Gastrocnemius medialis (tissue), 4 donors: ENCODE data around the gene FOXP2. TPM values are rescaled to one million over a fixed set of nuclear protein-coding genes. Genes with fewer than 3 reads are reported as not detected.
"Not testable (repeated sequence)": the region's sequence is repeated elsewhere in the genome, so short reads cannot be mapped to it uniquely, and the experiment has no call there.

Experiments used
- ATAC-seq, 2 donors: fragments of 150-250 bp; one replicate each; pipeline ENCODE4 v1.9.1; 2016
- DNase-seq, 2 donors: peaks; one replicate each; pipeline ENCODE4 v3.0.0-alpha.2; 2019
- H3K27ac ChIP-seq, 4 donors: fragments of 200-600 bp; sonication (generic); 1 replicate in 1 of 4; 2 replicates in 3 of 4; pipeline ENCODE4 v1.5.1; 2016 to 2018; ENCODE audit warnings: mild to moderate bottlenecking in 2 of 4, moderate library complexity in 1 of 4
- H3K27me3 ChIP-seq, 3 donors: fragments of 200-600 bp; sonication (generic) in 2 of 3; 1 replicate in 1 of 3; 2 replicates in 2 of 3; pipeline versions ENCODE4 v1.5.1 to v1.6.0; 2016 to 2019; ENCODE audit warnings: mild to moderate bottlenecking in 1 of 3, moderate library complexity in 1 of 3
- H3K36me3 ChIP-seq, 2 donors: fragments of 200-600 bp; sonication (generic) in 1 of 2; one replicate each; pipeline ENCODE4 v1.5.1; 2017 to 2018
- H3K4me1 ChIP-seq, 2 donors: fragments of 200-600 bp; sonication (generic) in 1 of 2; one replicate each; pipeline ENCODE4 v1.5.1; 2016 to 2017; ENCODE audit warnings: mild to moderate bottlenecking in 2 of 2
- H3K4me3 ChIP-seq, 4 donors: fragments of 200-600 bp; sonication (generic) in 3 of 4; 1 replicate in 1 of 4; 2 replicates in 3 of 4; pipeline ENCODE4 v1.5.1; 2016 to 2019; ENCODE audit warnings: mild to moderate bottlenecking in 2 of 4
- H3K9me3 ChIP-seq, 3 donors: fragments of 200-600 bp; sonication (generic) in 2 of 3; 1 replicate in 1 of 3; 2 replicates in 2 of 3; pipeline ENCODE4 v1.5.1; 2016 to 2019
- POLR2A ChIP-seq, 2 donors: fragments of 450-650 bp; IDR thresholded peaks; one replicate each; pipeline ENCODE4 v1.6.1; 2017; ENCODE audit warnings: antibody characterized with exemption in 2 of 2, mild to moderate bottlenecking in 2 of 2, moderate library complexity in 2 of 2
- in situ Hi-C, 4 donors: fragments of 200-750 bp; cut with MboI; loops; one replicate each; pipeline versions ENCODE4 v1.15.0 to v1.8.0; 2017; ENCODE audit warnings: low sequenced_read_pairs in 4 of 4
- intact Hi-C: fragments of 100-400 bp; cut with DNase I; formaldehyde crosslinking; loops from one replicate; pipeline ENCODE4 v1.15.1; 2023; ENCODE audit warnings: low total_unique reads
- total RNA-seq, 4 donors: library from RNA; depleted of rRNA; stranded (reverse); fragments of >200 nt; gene quantifications; one replicate each; pipeline versions ENCODE4 v1.1.0 to v1.2.3, GENCODE V29; 2016
- TF ChIP-seq, protein P1 (sequence below), 5 experiments: fragments of 450-650 bp in 3 of 5; fragments of 200-600 bp in 2 of 5; sonication (generic) in 2 of 5; IDR thresholded peaks in 4 of 5; conservative IDR thresholded peaks in 1 of 5; 1 replicate in 4 of 5; 2 replicates in 1 of 5; pipeline ENCODE4 v1.5.1; 2016 to 2019; ENCODE audit warnings: antibody characterized with exemption in 5 of 5, mild to moderate bottlenecking in 3 of 5, moderate library complexity in 3 of 5

The FOXP2 gene
- total RNA-seq, 4 donors from 2014 or later = 4.9 to 16.9 (median 7.5) TPM

DNA sequence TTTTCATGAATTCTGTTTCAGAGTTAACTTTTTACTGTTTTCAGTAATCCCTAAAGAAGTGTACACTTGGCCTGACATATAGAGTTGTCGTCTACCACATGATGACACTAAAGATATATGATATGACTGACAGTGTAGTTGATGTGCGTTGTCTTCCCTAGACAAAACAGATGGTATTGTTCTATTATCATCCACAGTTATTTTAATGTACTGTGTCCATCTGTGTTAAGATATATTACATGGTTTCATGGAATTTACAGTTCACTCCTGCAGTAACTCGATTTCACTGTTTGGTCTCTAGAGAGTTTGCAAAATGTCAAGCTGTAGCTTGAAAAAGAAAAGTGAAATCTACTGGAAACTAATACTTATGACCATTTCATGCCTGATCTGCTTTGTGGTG, 18.1 kb downstream of the FOXP2 start:
- intact Hi-C loops (no loop called here), in situ Hi-C loops (no loop called here)
- ATAC-seq = no peak
- H3K27me3 ChIP-seq = no peaks in the 10 kb centered on the region
- DNase-seq = no peak
- H3K4me3 ChIP-seq = no peak overlapping the region
- H3K36me3 ChIP-seq = no peaks in the 10 kb centered on the region
- no peaks in the 10 kb centered on the region for H3K9me3 ChIP-seq
- TF ChIP-seq POLR2A (IDR thresholded peaks at IDR 0.05) = no peak
- TF ChIP-seq, protein P1, sequence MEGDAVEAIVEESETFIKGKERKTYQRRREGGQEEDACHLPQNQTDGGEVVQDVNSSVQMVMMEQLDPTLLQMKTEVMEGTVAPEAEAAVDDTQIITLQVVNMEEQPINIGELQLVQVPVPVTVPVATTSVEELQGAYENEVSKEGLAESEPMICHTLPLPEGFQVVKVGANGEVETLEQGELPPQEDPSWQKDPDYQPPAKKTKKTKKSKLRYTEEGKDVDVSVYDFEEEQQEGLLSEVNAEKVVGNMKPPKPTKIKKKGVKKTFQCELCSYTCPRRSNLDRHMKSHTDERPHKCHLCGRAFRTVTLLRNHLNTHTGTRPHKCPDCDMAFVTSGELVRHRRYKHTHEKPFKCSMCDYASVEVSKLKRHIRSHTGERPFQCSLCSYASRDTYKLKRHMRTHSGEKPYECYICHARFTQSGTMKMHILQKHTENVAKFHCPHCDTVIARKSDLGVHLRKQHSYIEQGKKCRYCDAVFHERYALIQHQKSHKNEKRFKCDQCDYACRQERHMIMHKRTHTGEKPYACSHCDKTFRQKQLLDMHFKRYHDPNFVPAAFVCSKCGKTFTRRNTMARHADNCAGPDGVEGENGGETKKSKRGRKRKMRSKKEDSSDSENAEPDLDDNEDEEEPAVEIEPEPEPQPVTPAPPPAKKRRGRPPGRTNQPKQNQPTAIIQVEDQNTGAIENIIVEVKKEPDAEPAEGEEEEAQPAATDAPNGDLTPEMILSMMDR (IDR thresholded peaks at IDR 0.05 in 4 of 5, conservative IDR thresholded peaks at IDR 0.05 in 1 of 5) = no peak
- no peak overlapping the region for H3K27ac ChIP-seq
- peaks cover 11 to 19% of the 10 kb centered on the region in 2 donors for H3K4me1 ChIP-seq

DNA sequence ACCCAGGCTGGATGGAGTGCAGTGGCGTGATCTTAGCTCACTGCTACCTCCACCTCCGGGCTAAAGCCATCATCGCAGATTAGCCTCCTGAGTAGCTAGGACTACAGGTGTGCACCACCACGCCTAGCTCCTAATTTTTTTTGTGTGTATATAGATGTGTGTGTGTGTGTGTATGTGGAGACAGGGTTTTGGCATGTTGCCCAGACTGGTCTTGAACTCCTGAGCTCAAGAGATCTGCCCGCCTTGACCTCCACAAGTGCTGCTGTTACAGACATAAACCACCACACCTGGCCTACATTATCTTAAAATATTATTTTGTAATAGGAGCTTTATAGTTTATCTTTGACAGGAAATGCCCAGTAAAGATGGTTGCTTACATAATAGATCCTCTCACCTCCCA, 25.0 kb downstream of the FOXP2 start:
- Histone ChIP-seq H3K27me3 (no peaks in the 10 kb centered on the region), H3K4me1 (no peaks in the 10 kb centered on the region), H3K4me3 (no peak overlapping the region), H3K9me3 (no peaks in the 10 kb centered on the region), H3K36me3 (no peaks in the 10 kb centered on the region), H3K27ac (no peak overlapping the region)
- in situ Hi-C loops (no loop called here), intact Hi-C loops (no loop called here)
- no peak for DNase-seq
- no peak for ATAC-seq
- TF ChIP-seq POLR2A (IDR thresholded peaks at IDR 0.05) = no peak
- TF ChIP-seq, protein P1 (IDR thresholded peaks at IDR 0.05 in 4 of 5, conservative IDR thresholded peaks at IDR 0.05 in 1 of 5) = no peak

DNA sequence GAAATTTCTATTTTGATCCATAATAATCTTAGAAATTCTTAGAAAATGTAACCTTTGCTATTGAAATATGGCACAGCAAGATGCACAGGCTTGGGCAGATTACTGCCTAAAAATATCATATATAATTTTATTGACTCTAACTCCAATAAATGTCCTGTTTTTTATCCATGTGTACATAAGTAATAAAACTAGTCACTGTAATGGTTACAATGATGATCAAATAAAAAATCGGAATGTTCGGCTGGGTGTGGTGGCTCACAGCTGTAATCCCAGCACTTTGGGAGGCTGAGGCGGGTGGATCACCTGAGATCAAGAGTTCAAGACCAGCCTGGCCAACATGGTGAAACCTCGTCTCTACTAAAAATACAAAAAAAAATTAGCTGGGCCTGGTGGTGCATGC, 26.3 kb downstream of the FOXP2 start:
- H3K27me3 ChIP-seq, DNase-seq, H3K4me1 ChIP-seq, intact Hi-C loops, H3K9me3 ChIP-seq, H3K36me3 ChIP-seq, H3K4me3 ChIP-seq, in situ Hi-C loops, H3K27ac ChIP-seq, ATAC-seq: not testable (repeated sequence)

DNA sequence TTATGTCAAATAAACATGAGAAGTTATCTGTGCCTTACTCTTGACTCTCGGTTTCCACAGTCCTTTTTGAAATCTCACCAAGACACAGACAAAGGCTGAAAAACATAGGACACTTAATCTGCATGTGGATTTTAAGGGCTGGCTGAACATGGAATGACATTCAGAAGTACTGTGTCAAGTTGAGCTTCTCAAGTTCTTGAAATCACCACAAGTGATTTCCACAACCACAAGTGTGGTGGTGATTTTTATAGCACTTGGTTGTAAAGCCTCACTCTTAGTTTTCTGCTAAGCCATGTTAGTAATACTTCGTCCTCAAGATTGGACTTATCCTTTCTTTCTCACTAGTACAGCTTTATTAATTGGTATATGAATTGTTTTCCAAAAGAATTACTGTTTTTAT, 29.6 kb downstream of the FOXP2 start:
- TF ChIP-seq POLR2A (IDR thresholded peaks at IDR 0.05) = no peak
- TF ChIP-seq, protein P1 (IDR thresholded peaks at IDR 0.05 in 4 of 5, conservative IDR thresholded peaks at IDR 0.05 in 1 of 5) = no peak
- intact Hi-C loops (no loop called here), in situ Hi-C loops (no loop called here)
- Histone ChIP-seq H3K36me3 (no peaks in the 10 kb centered on the region), H3K27ac (no peak overlapping the region), H3K4me1 (no peaks in the 10 kb centered on the region), H3K27me3 (no peaks in the 10 kb centered on the region), H3K9me3 (no peaks in the 10 kb centered on the region), H3K4me3 (no peak overlapping the region)
- DNase-seq (no peak), ATAC-seq (no peak)

DNA sequence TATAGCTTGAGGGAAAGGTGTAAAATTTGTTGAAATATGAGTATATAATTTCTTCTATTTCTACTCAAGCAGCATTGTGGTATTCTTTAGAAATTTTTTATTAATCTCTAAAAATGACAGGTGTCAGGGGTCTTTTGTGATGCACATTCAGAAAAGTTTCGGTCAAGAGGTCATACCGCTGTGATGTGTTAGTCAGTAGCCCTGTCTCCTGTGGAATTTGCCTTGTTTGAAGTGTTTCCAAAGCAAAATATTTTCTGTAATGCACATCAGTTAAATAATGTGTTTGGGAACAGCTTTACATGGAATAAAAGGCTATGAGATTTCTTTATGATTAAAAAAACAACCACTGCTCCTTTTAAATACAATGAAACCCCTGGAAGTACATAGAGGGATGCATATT, 35.8 kb downstream of the FOXP2 start:
- Histone ChIP-seq H3K27me3 (no peaks in the 10 kb centered on the region), H3K36me3 (no peaks in the 10 kb centered on the region), H3K9me3 (no peaks in the 10 kb centered on the region), H3K27ac (no peak overlapping the region), H3K4me1 (no peaks in the 10 kb centered on the region), H3K4me3 (no peak overlapping the region)
- no peak for TF ChIP-seq POLR2A (IDR thresholded peaks at IDR 0.05)
- TF ChIP-seq, protein P1 (IDR thresholded peaks at IDR 0.05 in 4 of 5, conservative IDR thresholded peaks at IDR 0.05 in 1 of 5) = no peak
- no peak for ATAC-seq
- intact Hi-C loops = no loop called here
- DNase-seq = no peak
- in situ Hi-C loops = no loop called here
